Choroid plexus epithelial cell (primary cell): ENCODE results near the gene SH2D3C.

Experiments
- DNase-seq: peaks from one replicate; pipeline ENCODE4 v3.0.0-alpha.2; 2010; ENCODE audit warnings: low read depth
- H3K4me3 ChIP-seq: 2 replicates; pipeline ENCODE4 v1.5.1; 2011; ENCODE audit warnings: low read depth, mild to moderate bottlenecking, control low read depth, low read length, moderate library complexity
- CTCF ChIP-seq: conservative IDR thresholded peaks from 2 replicates; pipeline ENCODE4 v1.5.1; 2011; ENCODE audit warnings: low read depth, mild to moderate bottlenecking, control low read depth, inconsistent platforms, low read length, moderate library complexity

Gene SH2D3C

GRCh38 chr9:127742435-127743088, 35.9 kb downstream of the SH2D3C start:
- TF ChIP-seq CTCF, result no peak
- no peak for DNase-seq
- H3K4me3 ChIP-seq, result no peak overlapping the region

- H3K4me3 ChIP-seq, result no peak overlapping the region
- TF ChIP-seq CTCF, result no peak
- DNase-seq, result no peak
These were observed 36.5 kb downstream of the SH2D3C start for GRCh38 chr9:127741831-127742434.

- peak; percentile 63 for DNase-seq
- no peak for TF ChIP-seq CTCF
- H3K4me3 ChIP-seq, result no peak overlapping the region
These were observed 38.7 kb downstream of the SH2D3C start for GRCh38 chr9:127739614-127740330.

GRCh38 chr9:127738666-127739065, 39.8 kb downstream of the SH2D3C start:
- no peak for DNase-seq
- TF ChIP-seq CTCF, result no peak
- no peak overlapping the region for H3K4me3 ChIP-seq

- no peak overlapping the region for H3K4me3 ChIP-seq
- no peak for TF ChIP-seq CTCF
- DNase-seq, result no peak
These were observed 42.8 kb downstream of the SH2D3C start for GRCh38 chr9:127735530-127736185.

- H3K4me3 ChIP-seq, result peak within 1 kb of the TSS; percentile 76
- DNase-seq, result peak; percentile 99
- peak; percentile 95 for TF ChIP-seq CTCF
These were observed 43.5 kb downstream of the SH2D3C start, which contains the start of gene TOR2A for GRCh38 chr9:127734747-127735529. TSS of gene TOR2A (minus strand) at chr9:127735294. CDS start at chr9:127735270, 24 bp downstream.
